Memory B cell (primary cell): ENCODE results near the gene PTGES2.
A peak's percentile ranks its signal among the peaks of the same experiment; 100 is the strongest.

ENCODE experiments used
- ATAC-seq: fragments of 150-1000 bp; cut with Tn5 transposase; 2 replicates; pipeline ENCODE4 v1.10.0; 2021; ENCODE audit warnings: low read depth, mild to moderate bottlenecking, moderate library complexity
- DNase-seq, 2 donors: peaks; one replicate each; pipeline ENCODE4 v3.0.0; 2022; ENCODE audit warnings: low spot score in 2 of 2
- H3K27ac Mint-ChIP-seq: one replicate; pipeline ENCODE4 v1.8.0; 2022; ENCODE audit warnings: mild to moderate bottlenecking, moderate library complexity, mixed read lengths
- H3K27me3 Mint-ChIP-seq: one replicate; pipeline ENCODE4 v1.8.0; 2022; ENCODE audit warnings: mixed read lengths
- H3K36me3 Mint-ChIP-seq: one replicate; pipeline ENCODE4 v1.8.0; 2022; ENCODE audit warnings: mild to moderate bottlenecking, mixed read lengths
- H3K4me1 Mint-ChIP-seq: one replicate; pipeline ENCODE4 v1.8.0; 2022; ENCODE audit warnings: mixed read lengths
- H3K4me3 Mint-ChIP-seq: one replicate; pipeline ENCODE4 v1.8.0; 2022; ENCODE audit warnings: mild to moderate bottlenecking, moderate library complexity, mixed read lengths
- H3K9me3 Mint-ChIP-seq: one replicate; pipeline ENCODE4 v1.8.0; 2022; ENCODE audit warnings: mixed read lengths

PTGES2 gene

GRCh38 chr9:128121924-128122808 is 5.4 kb downstream of the PTGES2 start:
- Mint-ChIP-seq H3K36me3 (peaks cover 8% of the 10 kb centered on the region), H3K4me3 (no peak overlapping the region), H3K9me3 (no peaks in the 10 kb centered on the region), H3K4me1 (peaks cover 21% of the 10 kb centered on the region), H3K27ac (no peak overlapping the region), H3K27me3 (no peaks in the 10 kb centered on the region)
- ATAC-seq (no peak), DNase-seq (no peak)

GRCh38 chr9:128121466-128121810 is 6.1 kb downstream of the PTGES2 start:
- no peak for ATAC-seq
- no peak overlapping the region for H3K4me3 Mint-ChIP-seq
- H3K27ac Mint-ChIP-seq, result no peak overlapping the region
- H3K4me1 Mint-ChIP-seq, result peaks cover 22% of the 10 kb centered on the region
- no peaks in the 10 kb centered on the region for H3K9me3 Mint-ChIP-seq
- no peak for DNase-seq
- H3K27me3 Mint-ChIP-seq, result no peaks in the 10 kb centered on the region
- peaks cover 8% of the 10 kb centered on the region for H3K36me3 Mint-ChIP-seq

GRCh38 chr9:128120741-128121465 is 6.6 kb downstream of the PTGES2 start:
- Mint-ChIP-seq H3K9me3 (no peaks in the 10 kb centered on the region), H3K27me3 (no peaks in the 10 kb centered on the region), H3K4me3 (no peak overlapping the region), H3K27ac (no peak overlapping the region), H3K36me3 (peaks cover 8% of the 10 kb centered on the region), H3K4me1 (peaks cover 21% of the 10 kb centered on the region)
- DNase-seq, result no peak
- ATAC-seq, result no peak

- H3K4me3 Mint-ChIP-seq, result no peak overlapping the region
- DNase-seq (no peak), ATAC-seq (no peak)
- H3K27ac Mint-ChIP-seq, result no peak overlapping the region
- peaks cover 19% of the 10 kb centered on the region for H3K4me1 Mint-ChIP-seq
- H3K27me3 Mint-ChIP-seq, result no peaks in the 10 kb centered on the region
- H3K36me3 Mint-ChIP-seq, result peaks cover 8% of the 10 kb centered on the region
- no peaks in the 10 kb centered on the region for H3K9me3 Mint-ChIP-seq
These were observed 7.3 kb downstream of the PTGES2 start for GRCh38 chr9:128120061-128120740.

- Mint-ChIP-seq H3K9me3 (no peaks in the 10 kb centered on the region), H3K27me3 (no peaks in the 10 kb centered on the region), H3K4me1 (peaks cover 14% of the 10 kb centered on the region), H3K36me3 (peaks cover 8% of the 10 kb centered on the region), H3K27ac (no peak overlapping the region), H3K4me3 (no peak overlapping the region)
- ATAC-seq (no peak), DNase-seq (no peak)
These were observed 8.4 kb downstream of the PTGES2 start for GRCh38 chr9:128118971-128119665.

- Mint-ChIP-seq H3K4me3 (no peak overlapping the region), H3K9me3 (no peaks in the 10 kb centered on the region), H3K27ac (no peak overlapping the region), H3K27me3 (no peaks in the 10 kb centered on the region), H3K4me1 (peaks cover 15% of the 10 kb centered on the region), H3K36me3 (peaks cover 7% of the 10 kb centered on the region)
- DNase-seq (no peak), ATAC-seq (no peak)
These were observed 9.1 kb downstream of the PTGES2 start for GRCh38 chr9:128118472-128118857.

GRCh38 chr9:128117613-128118471 is 9.7 kb downstream of the PTGES2 start:
- DNase-seq, result peak; percentile 98 to 100
- Mint-ChIP-seq H3K27ac (peak overlapping the region; percentile 36), H3K4me3 (no peak overlapping the region), H3K4me1 (peaks cover 18% of the 10 kb centered on the region), H3K9me3 (no peaks in the 10 kb centered on the region), H3K36me3 (peaks cover 9% of the 10 kb centered on the region), H3K27me3 (no peaks in the 10 kb centered on the region)
- ATAC-seq, result peak; percentile 45

GRCh38 chr9:128116104-128117083 is 11.1 kb downstream of the PTGES2 start:
- H3K9me3 Mint-ChIP-seq, result no peaks in the 10 kb centered on the region
- H3K27me3 Mint-ChIP-seq, result no peaks in the 10 kb centered on the region
- ATAC-seq, result no peak
- H3K27ac Mint-ChIP-seq, result peak overlapping the region; percentile 91
- peaks cover 18% of the 10 kb centered on the region for H3K4me1 Mint-ChIP-seq
- H3K4me3 Mint-ChIP-seq, result peak overlapping the region; percentile 37
- peaks cover 6% of the 10 kb centered on the region for H3K36me3 Mint-ChIP-seq
- no peak for DNase-seq

- ATAC-seq, result peak; percentile 96
- no peaks in the 10 kb centered on the region for H3K27me3 Mint-ChIP-seq
- peaks cover 6% of the 10 kb centered on the region for H3K36me3 Mint-ChIP-seq
- peak overlapping the region; percentile 37 for H3K4me3 Mint-ChIP-seq
- H3K4me1 Mint-ChIP-seq, result peaks cover 18% of the 10 kb centered on the region
- H3K27ac Mint-ChIP-seq, result peak overlapping the region; percentile 91
- DNase-seq, result peak; percentile 60 to 78
- H3K9me3 Mint-ChIP-seq, result no peaks in the 10 kb centered on the region
These were observed 12.1 kb downstream of the PTGES2 start for GRCh38 chr9:128115187-128116103.

GRCh38 chr9:128114326-128115186 is 13.0 kb downstream of the PTGES2 start:
- peaks cover 9% of the 10 kb centered on the region for H3K36me3 Mint-ChIP-seq
- H3K27ac Mint-ChIP-seq, result peak overlapping the region; percentile 91
- no peak for ATAC-seq

More at GRCh38 chr9:128114326-128115186, 13.0 kb downstream of the PTGES2 start:
- no peaks in the 10 kb centered on the region for H3K27me3 Mint-ChIP-seq
- no peaks in the 10 kb centered on the region for H3K9me3 Mint-ChIP-seq
- DNase-seq, result no peak
- peaks cover 18% of the 10 kb centered on the region for H3K4me1 Mint-ChIP-seq
- H3K4me3 Mint-ChIP-seq, result no peak overlapping the region
